WTC11 (cell line): ENCODE measurements around the gene NYAP1.

ENCODE experiments used
- ATF3 ChIP-seq: sonication (generic); formaldehyde crosslinking; conservative IDR thresholded peaks from 2 replicates; pipeline ENCODE4 v1.8.1; 2022; ENCODE audit warnings: mild to moderate bottlenecking, missing genetic modification reagents
- CREM ChIP-seq: sonication (generic); formaldehyde crosslinking; IDR thresholded peaks from 2 replicates; pipeline ENCODE4 v1.8.1; 2022; ENCODE audit warnings: mild to moderate bottlenecking, missing genetic modification reagents, moderate library complexity
- CTCF ChIP-seq: fragments of 200-600 bp; IDR thresholded peaks from 2 replicates; pipeline ENCODE4 v1.8.0; 2022; ENCODE audit warnings: antibody characterized with exemption
- TF ChIP-seq, protein P1 (sequence below): sonication (generic); formaldehyde crosslinking; IDR thresholded peaks from 2 replicates; pipeline ENCODE4 v1.8.1; 2023; ENCODE audit warnings: mild to moderate bottlenecking, missing genetic modification reagents, moderate library complexity

- no peak for TF ChIP-seq CTCF
- no peak for TF ChIP-seq ATF3 (CRISPR knock-in tag)
- TF ChIP-seq, protein P1, sequence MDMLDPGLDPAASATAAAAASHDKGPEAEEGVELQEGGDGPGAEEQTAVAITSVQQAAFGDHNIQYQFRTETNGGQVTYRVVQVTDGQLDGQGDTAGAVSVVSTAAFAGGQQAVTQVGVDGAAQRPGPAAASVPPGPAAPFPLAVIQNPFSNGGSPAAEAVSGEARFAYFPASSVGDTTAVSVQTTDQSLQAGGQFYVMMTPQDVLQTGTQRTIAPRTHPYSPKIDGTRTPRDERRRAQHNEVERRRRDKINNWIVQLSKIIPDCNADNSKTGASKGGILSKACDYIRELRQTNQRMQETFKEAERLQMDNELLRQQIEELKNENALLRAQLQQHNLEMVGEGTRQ (CRISPR knock-in tag): no peak
- no peak for TF ChIP-seq CREM (CRISPR knock-in tag)
Observed at GRCh38 chr7:100464210-100464660, 19.5 kb upstream of the NYAP1 start, which contains the start of gene SPACDR.
